GM12801 (cell line): ENCODE data around the gene SUPT4H1.

Source experiments
- CTCF ChIP-seq: IDR thresholded peaks from one replicate; pipeline ENCODE4 v1.5.1; 2011; ENCODE audit warnings: control low read depth; ENCODE audit not compliant: insufficient read length; ENCODE audit errors: extremely low read depth

The SUPT4H1 gene

GRCh38 chr17:58340405-58340876 lies 11.6 kb downstream of the SUPT4H1 start:
- TF ChIP-seq CTCF: no peak

DNA sequence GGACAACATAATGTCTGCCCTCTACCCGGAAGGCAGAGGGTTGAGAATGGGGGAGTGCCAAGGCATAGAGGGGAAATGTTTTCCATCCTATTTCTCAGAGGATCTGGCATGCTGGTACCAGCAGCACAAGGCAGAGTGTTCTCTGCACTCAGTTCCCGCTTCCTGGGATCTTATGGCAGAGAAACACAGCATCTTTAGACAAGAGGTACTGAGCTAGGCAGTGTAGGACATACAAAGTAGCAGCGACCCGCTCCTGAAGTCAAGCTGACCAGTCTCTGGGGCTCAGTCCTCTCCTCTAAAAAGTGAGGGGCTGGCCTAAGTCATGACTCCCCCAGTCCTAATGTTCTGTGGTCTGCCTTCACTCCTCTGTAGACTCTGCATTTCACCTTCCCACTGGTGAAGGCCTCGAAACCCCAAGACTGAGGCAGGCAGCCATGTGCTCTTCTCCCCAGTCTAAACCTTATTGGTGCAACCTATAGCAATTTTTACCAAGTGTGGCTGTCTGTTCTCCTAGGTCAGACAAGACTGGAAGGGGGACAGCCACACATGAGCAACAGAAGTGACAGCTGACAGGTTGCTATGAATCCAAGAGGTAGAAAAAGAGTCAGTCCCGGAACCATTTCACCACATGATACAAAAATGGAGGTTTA lies 12.1 kb downstream of the SUPT4H1 start:
- TF ChIP-seq CTCF: no peak

- TF ChIP-seq CTCF: no peak
These were observed 12.9 kb downstream of the SUPT4H1 start for GRCh38 chr17:58338841-58339754.

- TF ChIP-seq CTCF: no peak
These were observed 13.6 kb downstream of the SUPT4H1 start for GRCh38 chr17:58338454-58338840.

GRCh38 chr17:58337600-58338453 lies 14.2 kb downstream of the SUPT4H1 start:
- no peak for TF ChIP-seq CTCF

GRCh38 chr17:58337210-58337599 lies 14.8 kb downstream of the SUPT4H1 start:
- no peak for TF ChIP-seq CTCF
